Activated CD8-positive, alpha-beta memory T cell treated with anti-CD3 and anti-CD28 coated beads, Interleukin-2, amount 50 U/mL, for 48 hours (primary cell): ENCODE measurements around the gene TMEM45B.
A peak's percentile ranks its signal among the peaks of the same experiment; 100 is the strongest.
"Not testable (repeated sequence)": the region's sequence is repeated elsewhere in the genome, so short reads cannot be mapped to it uniquely, and the experiment has no call there.

ENCODE experiments used
- DNase-seq: peaks from one replicate; pipeline ENCODE4 v3.0.0-alpha.2; 2020

The TMEM45B gene

GRCh38 chr11:129853518-129854231, 38.0 kb downstream of the TMEM45B start:
- no peak for DNase-seq

GRCh38 chr11:129854232-129854805, 38.7 kb downstream of the TMEM45B start:
- DNase-seq, result no peak

- no peak for DNase-seq
Observed at GRCh38 chr11:129855086-129855485, 39.4 kb downstream of the TMEM45B start.

- no peak for DNase-seq
Observed at GRCh38 chr11:129856036-129856435, 40.4 kb downstream of the TMEM45B start.

GRCh38 chr11:129861702-129862522, 46.3 kb downstream of the TMEM45B start:
- no peak for DNase-seq

GRCh38 chr11:129864811-129865210, 49.2 kb downstream of the TMEM45B start:
- DNase-seq, result no peak

GRCh38 chr11:129865701-129866100, 50.1 kb downstream of the TMEM45B start:
- no peak for DNase-seq

GRCh38 chr11:129866311-129866710, 50.7 kb downstream of the TMEM45B start:
- DNase-seq, result no peak

GRCh38 chr11:129868626-129869025, 53.0 kb downstream of the TMEM45B start:
- not testable (repeated sequence) for DNase-seq

- DNase-seq, result no peak
Observed at GRCh38 chr11:129871914-129872313, 56.3 kb downstream of the TMEM45B start.

- no peak for DNase-seq
Observed at GRCh38 chr11:129880311-129880710, 64.7 kb downstream of the TMEM45B start.

GRCh38 chr11:129881570-129882170, 66.0 kb downstream of the TMEM45B start:
- peak; percentile 68 for DNase-seq

- no peak for DNase-seq
Observed at GRCh38 chr11:129884581-129884980, 68.9 kb downstream of the TMEM45B start.

- DNase-seq, result no peak
Observed at GRCh38 chr11:129885381-129885780, 69.7 kb downstream of the TMEM45B start.

- no peak for DNase-seq
Observed at GRCh38 chr11:129888451-129888850, 72.8 kb downstream of the TMEM45B start.

GRCh38 chr11:129894278-129895125, 78.9 kb downstream of the TMEM45B start:
- DNase-seq, result no peak

- DNase-seq, result peak; percentile 96
Observed at GRCh38 chr11:129895126-129896041, 79.7 kb downstream of the TMEM45B start, which contains the start of gene NFRKB. NFRKB (minus strand) TSS chr11:129895578; CDS start chr11:129892849, 2,729 bp downstream.

- no peak for DNase-seq
Observed at GRCh38 chr11:129896062-129896461, 80.4 kb downstream of the TMEM45B start.

GRCh38 chr11:129905402-129905801, 89.8 kb downstream of the TMEM45B start:
- no peak for DNase-seq
